Iris pigment epithelial cell (primary cell): ENCODE results near the gene GFM2.
"Not testable (repeated sequence)": the region's sequence is repeated elsewhere in the genome, so short reads cannot be mapped to it uniquely, and the experiment has no call there.

Source experiments
- DNase-seq: peaks from one replicate; pipeline ENCODE4 v3.0.0-alpha.2; 2011; ENCODE audit warnings: low read depth

The GFM2 gene, protein sequence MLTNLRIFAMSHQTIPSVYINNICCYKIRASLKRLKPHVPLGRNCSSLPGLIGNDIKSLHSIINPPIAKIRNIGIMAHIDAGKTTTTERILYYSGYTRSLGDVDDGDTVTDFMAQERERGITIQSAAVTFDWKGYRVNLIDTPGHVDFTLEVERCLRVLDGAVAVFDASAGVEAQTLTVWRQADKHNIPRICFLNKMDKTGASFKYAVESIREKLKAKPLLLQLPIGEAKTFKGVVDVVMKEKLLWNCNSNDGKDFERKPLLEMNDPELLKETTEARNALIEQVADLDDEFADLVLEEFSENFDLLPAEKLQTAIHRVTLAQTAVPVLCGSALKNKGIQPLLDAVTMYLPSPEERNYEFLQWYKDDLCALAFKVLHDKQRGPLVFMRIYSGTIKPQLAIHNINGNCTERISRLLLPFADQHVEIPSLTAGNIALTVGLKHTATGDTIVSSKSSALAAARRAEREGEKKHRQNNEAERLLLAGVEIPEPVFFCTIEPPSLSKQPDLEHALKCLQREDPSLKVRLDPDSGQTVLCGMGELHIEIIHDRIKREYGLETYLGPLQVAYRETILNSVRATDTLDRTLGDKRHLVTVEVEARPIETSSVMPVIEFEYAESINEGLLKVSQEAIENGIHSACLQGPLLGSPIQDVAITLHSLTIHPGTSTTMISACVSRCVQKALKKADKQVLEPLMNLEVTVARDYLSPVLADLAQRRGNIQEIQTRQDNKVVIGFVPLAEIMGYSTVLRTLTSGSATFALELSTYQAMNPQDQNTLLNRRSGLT

DNA sequence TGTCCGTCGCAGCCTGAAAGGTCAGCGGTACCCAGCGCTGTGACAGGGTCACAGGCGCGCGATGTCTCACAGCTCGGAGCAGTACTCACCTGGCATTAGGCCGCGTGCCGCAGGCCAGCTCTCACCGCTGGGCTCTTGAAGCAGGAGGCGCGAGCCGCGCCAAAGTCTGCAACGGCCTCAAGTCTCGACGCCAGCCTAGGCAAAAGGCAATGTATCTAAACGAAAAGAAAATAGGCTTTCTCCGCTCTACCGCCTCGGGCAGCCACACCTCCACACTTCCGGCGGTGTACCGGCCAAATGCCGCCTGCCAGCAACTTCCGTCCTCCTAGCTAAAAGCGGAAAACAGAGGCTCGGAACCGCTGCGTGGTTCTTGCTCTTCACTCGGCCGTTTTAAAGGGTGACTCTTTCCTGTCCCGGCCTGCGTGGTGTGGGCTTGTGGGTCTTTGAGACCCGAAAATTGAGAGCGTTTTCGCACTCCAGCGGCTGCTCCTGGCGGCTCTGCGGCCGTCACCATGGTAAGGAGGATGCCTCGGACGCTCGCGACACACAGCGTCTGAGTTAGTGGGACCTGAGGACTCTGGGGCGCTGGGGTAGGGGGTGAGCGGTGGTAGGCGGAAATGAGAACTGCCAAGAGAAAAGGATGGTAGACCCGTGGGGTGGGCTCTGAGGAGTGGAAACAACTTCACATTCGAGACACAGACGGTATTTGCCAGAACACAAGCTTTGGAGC is at the start of gene GFM2, which contains the start of gene NSA2:
Gene GFM2 (minus strand): TSS at position 269 of the 730 bp plus-strand sequence. CDS start 3,375 bp downstream, outside the sequence.
Gene NSA2 (plus strand): TSS at position 401 of the 730 bp plus-strand sequence. CDS start 112 bp downstream, at position 513.
- peak; percentile 96 for DNase-seq

DNA sequence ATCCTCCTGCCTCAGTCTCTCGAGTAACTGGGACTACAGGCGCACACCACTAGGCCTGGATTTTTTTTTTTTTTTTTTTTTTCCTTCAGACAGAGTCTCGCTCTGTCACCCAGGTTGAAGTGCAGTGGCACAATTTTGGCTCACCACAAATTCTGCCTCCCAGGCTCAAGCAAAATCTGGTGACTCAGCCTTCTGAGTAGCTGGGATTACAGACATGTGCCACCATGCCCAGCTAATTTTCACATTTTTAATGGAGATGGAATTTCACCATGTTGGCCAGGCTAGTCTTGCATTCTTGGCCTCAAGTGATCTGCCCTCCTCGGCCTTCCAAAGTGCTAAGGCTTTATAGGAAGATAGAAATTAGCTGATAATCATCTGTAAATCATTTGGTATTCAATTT is 44.0 kb upstream of the GFM2 start:
- no peak for DNase-seq

DNA sequence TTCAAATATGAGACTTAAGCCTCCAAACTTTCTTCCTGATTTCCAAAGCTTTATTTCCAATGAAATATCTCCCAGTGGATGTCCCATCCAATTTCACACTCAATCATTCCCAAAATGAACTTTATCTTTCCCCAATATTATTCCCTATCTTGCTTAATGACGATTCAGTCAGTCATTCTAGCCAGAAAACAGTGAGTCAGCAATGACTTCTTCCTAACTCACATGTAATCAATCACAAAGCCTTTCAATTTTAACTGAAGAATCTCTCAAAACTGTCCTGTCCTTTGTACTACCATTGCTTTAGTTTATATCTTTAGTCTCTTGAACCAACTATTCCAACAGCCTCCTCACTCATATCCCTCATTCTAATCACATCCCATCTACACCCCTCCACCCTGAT is 35.0 kb upstream of the GFM2 start:
- no peak for DNase-seq

DNA sequence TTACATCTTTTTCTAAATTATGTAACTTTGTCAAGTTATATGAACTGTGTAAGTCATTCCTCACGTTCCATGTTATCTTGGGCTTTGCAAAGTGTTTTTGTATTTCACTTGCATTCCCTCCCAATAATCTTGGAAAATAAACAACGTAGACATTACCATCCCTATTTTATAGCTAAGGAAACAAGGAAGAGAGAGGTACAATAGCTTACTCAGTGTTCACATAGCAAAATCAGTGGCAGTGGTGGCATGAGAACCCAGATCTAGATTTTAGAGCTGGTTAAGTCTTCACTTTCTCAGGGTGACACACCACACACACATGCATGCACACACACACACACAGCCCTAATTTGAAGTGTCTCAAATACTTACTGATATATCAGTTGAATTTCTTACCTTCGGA is 34.3 kb upstream of the GFM2 start:
- no peak for DNase-seq

DNA sequence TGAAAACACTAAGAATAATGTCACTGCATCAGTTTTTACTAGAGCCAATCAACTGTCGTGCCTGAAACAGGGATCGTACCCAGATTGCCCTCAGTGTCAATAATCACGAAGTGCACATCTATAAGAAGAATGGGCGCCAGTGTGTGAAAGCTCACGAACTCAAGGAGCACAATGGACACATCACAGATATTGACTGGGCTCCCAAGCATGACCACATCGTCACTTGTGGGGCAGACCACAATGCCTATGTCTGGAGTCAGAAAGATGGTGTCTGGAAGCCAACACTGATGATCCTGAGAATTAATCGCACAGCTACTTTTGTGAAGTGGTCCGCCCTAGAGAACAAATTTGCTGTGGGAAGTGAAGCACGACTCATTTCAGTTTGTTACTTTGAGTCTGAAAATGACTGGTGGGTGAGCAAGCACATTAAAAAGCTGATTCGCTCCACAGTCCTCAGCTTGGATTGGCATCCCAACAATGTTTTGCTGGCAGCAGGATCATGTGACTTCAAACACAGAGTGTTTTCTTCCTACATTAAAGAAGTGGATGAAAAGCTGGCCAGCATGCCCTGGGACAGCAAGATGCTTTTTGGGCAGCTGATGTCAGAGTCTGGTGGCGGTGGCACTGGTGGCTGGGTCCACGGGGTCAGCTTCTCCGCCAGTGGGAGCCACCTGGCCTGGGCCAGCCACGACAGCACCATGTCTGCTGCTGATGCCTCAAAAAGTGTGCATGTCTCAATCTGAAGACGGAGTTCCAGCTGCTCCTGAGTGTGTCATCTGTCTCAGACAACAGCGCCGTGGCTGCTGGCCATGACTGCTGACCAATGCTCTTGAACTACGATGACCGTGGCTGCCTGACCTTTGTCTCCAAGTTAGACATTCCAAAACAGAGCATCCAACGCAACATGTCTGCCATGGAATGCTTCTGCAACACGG is 32.3 kb upstream of the GFM2 start:
- peak; percentile 3 for DNase-seq

DNA sequence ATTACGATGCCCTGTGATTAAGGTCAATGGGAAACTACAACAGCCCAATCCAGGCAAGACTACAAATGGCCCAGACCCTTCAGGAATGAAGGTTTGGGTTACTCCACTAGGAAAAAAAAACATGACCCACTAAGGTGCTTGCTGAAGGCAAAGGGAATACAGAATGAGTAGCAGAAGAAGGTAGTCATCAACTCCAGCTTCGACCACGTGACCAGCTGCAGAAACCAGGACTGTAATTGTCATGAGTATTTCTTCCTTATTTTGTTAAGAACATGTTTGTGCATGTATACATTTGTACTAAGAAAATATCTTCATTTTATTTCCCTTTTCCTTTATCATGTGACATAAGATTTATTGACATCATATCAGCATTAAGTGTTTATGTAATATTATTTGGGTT is 24.8 kb upstream of the GFM2 start:
- DNase-seq, result not testable (repeated sequence)

DNA sequence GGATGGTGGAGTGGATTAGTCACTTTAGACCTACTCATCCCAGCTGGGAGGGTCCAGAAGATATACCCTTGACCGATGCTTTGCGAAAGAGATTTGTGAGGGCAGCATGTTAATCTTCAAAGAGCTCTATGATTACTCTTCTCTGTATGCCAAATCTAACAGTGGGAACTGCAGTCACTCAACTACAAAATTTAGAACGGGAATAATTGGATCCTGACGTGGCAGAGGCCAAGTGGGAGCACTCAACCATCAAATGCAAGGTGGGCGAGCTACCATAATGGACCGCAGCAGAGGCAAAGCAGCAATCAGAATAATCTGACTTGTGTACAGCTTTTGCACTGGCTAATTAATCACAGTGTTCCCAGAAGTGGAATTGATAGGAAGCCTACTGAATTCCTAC is 20.5 kb upstream of the GFM2 start:
- no peak for DNase-seq

DNA sequence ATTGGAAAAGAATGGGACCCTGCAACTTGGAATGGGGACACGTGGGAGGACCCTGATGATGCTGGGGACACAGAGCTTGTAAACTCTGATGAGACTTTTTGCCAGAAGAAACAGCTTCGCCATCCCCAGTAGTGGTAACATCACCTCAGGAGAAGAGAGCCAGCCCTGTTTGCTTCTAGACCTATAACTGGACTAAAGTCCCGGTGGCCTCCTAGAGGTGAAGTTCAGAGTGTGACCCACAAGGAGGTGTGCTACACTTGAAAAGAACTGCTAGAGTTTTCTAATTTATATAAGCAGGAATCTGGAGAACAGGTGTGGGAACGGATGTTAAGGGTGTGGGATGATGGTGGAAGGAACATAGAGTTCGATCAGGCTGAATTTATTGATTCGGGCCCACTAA is 19.9 kb upstream of the GFM2 start:
- no peak for DNase-seq

DNA sequence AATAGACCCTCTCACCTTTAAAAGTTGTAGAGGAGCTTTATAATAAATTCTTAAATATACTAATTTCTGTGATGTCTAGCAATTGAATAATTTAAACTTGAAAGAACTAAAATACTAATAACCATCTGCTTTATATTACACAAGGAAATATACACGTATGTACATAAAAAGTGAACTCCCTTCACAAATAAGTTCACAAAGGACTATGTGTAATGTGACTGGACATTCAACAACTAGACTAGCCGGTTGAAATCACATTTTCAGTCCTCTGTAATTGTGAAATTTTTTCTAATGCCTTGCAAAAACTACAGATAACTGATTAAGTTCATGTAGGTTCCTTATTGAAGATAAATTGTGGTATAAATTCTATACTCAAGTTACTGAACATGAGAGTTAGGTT is 11.7 kb upstream of the GFM2 start:
- no peak for DNase-seq

DNA sequence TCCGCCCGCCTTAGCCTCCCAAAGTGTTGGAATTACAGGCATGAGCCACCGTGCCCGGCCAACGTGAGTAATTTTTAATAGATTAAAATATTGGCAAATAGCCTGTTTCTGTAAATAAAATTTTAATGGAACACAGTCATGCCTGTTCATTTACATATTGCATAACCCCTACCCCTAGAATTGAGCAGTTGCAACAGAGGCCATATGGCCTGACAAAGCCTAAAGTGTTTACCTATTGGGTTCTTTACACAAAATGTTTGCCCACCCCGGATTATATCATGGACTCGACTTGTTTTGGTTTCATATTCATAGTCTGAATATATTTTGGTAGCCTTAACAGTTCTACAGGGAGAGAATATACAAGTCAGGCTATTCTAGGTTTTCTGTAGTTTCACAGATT is 5.4 kb upstream of the GFM2 start:
- peak; percentile 66 for DNase-seq

DNA sequence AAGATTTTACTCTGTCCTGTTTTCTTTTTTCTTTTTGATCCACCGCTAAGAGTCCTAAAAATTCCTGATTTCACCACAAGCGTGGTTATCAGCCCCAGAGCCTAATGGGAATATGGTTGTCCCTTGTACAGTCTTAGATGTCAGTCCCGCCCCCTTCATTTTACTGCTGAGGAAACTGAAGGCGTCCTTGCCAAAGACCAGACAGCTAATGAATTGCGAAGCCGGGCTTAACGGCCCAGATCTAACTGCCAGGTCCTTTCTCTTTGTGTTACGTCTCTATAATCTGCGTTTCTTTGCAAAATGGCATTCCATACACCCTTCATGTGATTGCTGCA is 629 bp upstream of the GFM2 start:
- peak; percentile 78 for DNase-seq

DNA sequence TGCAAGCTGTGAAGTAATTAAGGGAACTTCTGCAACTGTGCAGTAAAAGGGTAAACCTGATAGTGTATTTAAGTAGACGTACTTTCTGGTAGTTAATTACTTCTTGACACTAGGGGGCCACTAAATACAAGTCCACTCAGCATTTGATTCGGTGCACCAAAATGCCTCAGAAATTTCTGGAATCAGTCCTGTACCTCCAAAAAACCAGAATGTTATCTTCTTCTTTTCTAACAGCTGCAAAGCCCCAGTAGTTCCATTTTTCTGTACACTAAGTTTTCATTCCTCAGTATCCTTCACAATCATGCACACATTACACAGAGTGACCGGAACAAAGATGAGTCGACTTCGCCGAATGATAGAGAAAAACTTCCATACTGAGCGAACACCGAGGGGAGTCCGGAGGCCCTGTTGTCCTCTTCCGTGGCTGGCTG is 484 bp downstream of the GFM2 start:
- DNase-seq, result peak; percentile 55

DNA sequence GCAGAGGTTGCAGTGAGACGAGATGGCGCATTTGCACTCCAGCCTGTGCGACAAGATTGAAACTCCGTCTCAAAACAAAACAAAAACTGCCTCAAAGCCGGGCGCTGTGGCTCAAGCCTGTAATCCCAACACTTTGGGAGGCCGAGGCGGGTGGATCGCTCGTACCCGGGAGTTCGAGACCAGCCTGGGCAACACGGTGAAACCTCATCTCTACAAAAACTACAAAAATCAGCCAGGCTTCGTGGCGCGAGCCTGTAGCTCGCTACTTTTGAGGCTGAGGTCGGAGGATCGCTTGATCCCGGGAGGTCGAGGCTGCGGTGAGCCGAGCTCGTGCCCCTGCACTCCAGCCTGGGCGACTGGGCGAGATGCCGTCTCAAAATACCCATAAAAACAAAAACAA is 988 bp downstream of the GFM2 start:
- no peak for DNase-seq

DNA sequence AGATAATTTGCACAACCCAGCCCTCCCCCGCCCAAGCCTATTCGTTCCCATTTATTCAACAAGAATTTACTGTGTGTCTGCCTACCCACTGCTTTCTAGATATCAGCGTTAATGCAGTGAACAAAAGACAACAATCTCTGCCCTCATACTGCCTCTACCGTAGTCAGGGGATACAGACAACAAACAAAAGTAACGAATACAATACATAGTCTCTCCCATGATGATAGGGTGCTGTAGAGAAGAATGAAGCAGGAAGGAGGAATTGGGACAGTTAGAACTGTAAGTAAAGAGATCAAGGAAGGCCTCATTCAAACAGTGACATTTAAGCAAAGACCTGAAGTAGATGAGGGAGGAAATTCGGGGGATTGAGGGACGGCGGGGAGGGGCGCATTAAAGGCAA is 1.7 kb downstream of the GFM2 start:
- DNase-seq, result no peak

DNA sequence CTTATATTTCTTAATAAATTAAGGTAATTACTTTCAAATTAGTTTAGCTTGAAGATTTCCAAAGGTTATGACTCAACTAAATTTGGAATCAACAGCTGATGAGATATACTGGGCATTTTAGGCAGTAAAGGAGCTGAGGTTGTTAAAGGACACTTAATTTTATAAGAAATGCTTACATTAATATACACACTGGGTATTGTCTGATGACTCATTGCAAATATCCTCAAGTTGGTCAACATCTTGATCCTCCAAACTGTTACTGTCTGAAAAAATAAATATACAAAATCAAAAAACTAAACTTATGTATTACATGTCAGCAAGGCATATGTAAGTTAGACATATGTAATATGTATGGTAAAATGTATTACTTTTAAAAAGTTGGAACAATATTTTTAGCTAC is 3.4 kb downstream of the GFM2 start:
- DNase-seq, result peak; percentile 31

DNA sequence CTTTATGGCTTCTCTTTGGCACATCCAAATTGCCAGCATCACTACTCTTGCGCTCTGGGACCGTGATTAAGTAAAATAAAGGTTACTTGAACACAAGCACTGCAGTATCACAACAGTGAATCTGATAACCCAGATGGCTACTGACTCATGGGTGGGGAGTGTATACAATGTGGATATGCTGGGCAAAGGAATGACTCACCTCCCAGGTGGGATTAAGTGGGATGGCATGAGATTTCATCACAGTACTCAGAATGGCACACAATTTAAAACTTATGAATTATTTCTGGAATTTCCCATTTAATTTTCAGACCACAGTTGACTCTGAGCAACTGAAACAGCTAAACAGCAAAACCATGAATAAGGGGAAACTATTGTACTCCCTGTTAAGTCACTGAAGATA is 4.3 kb downstream of the GFM2 start:
- DNase-seq, result peak; percentile 79

DNA sequence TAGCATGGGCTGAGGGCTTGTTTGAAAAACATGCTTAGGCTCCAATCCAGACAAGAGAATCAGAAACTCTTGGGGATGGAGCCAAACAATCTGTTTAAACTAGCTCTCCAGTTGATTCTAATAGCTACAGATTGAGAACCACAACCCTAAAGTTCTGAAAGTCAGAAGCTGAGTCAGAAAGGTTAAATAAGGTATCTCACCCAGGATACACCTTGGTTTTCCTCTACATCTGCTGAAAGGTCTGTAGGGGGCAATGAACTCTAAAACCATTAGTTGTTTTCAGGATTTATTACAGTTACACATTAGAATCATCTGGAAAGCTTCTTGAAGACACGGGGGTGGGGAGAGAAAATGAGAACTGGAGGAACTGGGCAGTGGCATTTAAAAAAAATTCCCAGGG is 5.7 kb downstream of the GFM2 start:
- no peak for DNase-seq

DNA sequence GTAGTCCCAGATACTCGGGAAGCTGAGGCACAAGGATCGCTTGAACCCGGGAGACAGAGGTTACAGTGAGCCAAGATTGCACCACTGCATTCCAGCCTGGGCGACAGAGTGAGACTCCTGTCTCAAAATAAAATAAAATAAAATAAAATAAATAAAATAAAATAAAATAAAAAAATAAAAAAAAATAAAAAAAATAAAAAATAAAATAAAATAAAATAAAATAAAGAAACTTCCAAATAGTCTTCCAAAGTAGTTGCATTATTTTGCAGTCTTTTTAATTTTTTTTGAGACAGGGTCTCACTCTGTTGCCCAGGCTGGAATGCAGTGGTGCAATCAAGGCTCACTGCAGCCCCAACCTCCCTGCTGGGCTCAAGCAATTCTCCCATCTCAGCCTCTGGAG is 18.2 kb downstream of the GFM2 start:
- not testable (repeated sequence) for DNase-seq

DNA sequence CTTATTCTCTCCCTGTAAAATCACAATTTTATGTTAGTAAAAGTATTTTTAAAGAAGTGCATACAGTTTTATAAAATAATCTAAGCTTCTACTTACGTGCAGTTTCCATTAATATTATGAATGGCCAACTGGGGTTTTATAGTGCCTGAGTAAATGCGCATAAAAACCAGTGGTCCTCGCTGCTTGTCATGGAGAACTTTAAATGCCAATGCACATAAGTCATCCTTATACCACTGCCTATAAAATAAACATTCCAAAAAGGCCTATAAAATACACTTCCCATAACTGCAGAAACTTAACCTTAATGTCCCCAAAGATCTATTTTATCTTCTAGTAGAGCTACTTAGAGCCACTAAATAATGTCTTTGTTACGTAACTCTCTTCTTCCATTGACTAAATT is 28.5 kb downstream of the GFM2 start:
- DNase-seq, result no peak

DNA sequence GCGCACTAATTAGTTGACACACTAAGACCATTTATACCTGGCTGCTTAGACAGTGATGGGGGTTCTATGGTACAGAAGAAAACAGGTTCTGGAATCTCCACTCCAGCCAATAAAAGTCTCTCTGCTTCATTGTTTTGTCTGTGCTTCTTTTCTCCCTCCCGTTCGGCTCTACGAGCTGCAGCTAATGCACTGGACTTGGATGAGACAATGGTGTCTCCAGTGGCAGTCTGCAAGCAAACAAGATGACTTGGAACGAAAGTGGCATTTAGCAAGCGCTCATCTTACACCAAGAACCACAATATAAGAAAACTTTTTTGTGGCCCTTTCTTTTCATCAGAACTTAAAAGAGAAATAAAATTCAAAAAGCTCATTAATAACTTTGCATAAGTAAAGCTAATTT is 30.2 kb downstream of the GFM2 start:
- no peak for DNase-seq

DNA sequence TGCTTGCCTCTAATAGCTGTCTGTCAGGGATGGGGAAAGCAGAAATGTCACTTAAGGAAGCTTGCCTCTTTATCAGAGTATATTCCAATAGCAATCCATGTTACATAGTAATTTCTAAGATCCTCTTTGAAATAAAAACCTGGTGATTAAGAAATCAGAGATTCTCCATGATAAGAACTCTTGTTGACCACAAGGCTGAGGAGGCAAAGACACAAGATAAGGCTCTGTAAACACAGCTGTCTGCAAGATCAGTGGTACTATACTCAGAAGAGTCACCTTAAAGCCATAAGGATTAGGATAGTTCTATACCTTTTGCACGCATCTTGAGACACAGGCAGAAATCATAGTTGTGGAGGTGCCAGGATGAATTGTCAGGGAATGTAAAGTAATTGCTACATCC is 41.6 kb downstream of the GFM2 start:
- peak; percentile 57 for DNase-seq

DNA sequence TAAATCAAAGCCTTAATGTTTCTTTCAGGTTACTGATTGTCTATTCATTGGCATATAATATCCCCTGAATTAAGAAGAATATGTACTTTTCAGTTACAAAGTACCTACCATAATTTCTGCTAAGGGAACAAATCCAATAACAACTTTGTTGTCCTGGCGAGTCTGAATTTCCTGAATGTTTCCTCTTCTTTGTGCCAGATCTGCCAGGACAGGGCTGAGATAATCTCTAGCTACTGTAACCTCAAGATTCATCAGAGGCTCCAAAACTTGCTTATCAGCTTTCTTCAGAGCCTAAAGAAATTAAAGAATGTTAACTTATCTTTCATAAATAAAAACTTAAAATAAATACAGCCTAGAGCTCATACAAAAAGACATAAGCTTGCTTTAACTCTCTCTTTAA is 44.6 kb downstream of the GFM2 start:
- no peak for DNase-seq
